ENCODE results near the gene SKAP1. TPM values are rescaled to one million over a fixed set of nuclear protein-coding genes. Genes with fewer than 3 reads are reported as not detected.

SKAP1 gene
- total and polyA plus RNA-seq, 2 experiments from 2014 or later = 0.27 TPM; not detected in 1

DNA sequence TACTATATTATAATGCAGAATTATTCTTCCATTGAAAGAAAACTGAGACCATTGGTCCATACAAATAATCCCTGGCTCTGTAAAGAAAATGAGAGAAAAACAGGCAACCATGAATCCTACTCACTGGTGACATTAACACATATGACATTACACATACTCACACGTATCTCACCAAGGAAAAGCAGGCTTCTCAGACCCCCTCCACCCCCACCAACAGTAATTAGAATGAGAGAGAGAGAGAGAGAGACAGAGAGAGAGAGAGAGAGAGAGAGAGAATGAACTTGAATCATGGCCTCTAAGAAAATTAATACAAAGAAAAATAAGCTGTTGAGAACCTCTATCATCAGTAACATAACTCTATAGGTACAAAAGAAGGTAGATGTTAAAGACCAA lies 190.4 kb downstream of the SKAP1 start:
- H3K4me3 ChIP-seq = no peak overlapping the region
- H2AFZ ChIP-seq = no peak overlapping the region
- H3K27ac Mint-ChIP-seq = no peak overlapping the region

More for the DNA sequence above, 190.4 kb downstream of the SKAP1 start:
- no peak for ATAC-seq
- Mint-ChIP-seq H3K9me3 (no peaks in the 10 kb centered on the region), H3K4me1 (peaks cover 17% of the 10 kb centered on the region), H3K27me3 (ENCODE audit: insufficient read depth, low read depth, poor library complexity) (no peaks in the 10 kb centered on the region), H3K36me3 (ENCODE audit: low read depth) (no peaks in the 10 kb centered on the region), H3K4me3 (no peak overlapping the region)
- Histone ChIP-seq H3K36me3 (ENCODE audit: insufficient read depth) (no peaks in the 10 kb centered on the region), H3K27me3 (ENCODE audit: insufficient read depth) (no peaks in the 10 kb centered on the region), H3K4me2 (no peak overlapping the region), H3K79me2 (replicated peaks; ENCODE audit: insufficient read depth) (no peaks in the 10 kb centered on the region), H3K9me2 (ENCODE audit: insufficient read depth) (no peaks in the 10 kb centered on the region), H3K27ac (ENCODE audit: low read depth) (no peak overlapping the region), H4K20me1 (replicated peaks; ENCODE audit: insufficient read depth) (no peaks in the 10 kb centered on the region), H3K4me1 (ENCODE audit: insufficient read depth) (peaks cover 3% of the 10 kb centered on the region; the same call in 1 of the 2 replicates), H3F3A (replicated peaks; ENCODE audit: low read depth) (no peaks in the 10 kb centered on the region)
- DNase-seq (ENCODE audit: low spot score) = no peak
- TF ChIP-seq, protein P1, sequence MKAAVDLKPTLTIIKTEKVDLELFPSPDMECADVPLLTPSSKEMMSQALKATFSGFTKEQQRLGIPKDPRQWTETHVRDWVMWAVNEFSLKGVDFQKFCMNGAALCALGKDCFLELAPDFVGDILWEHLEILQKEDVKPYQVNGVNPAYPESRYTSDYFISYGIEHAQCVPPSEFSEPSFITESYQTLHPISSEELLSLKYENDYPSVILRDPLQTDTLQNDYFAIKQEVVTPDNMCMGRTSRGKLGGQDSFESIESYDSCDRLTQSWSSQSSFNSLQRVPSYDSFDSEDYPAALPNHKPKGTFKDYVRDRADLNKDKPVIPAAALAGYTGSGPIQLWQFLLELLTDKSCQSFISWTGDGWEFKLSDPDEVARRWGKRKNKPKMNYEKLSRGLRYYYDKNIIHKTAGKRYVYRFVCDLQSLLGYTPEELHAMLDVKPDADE (IDR thresholded peaks at IDR 0.05) = no peak
- TF ChIP-seq NANOG (IDR thresholded peaks at IDR 0.05; ENCODE audit: borderline replicate concordance) (no peak), EZH2phosphoT487 (IDR thresholded peaks at IDR 0.05; ENCODE audit: unreplicated experiment) (no peak), STAT1 (IDR thresholded peaks at IDR 0.05; ENCODE audit: unreplicated experiment) (no peak), ZNF114 (CRISPR knock-in tag; IDR thresholded peaks at IDR 0.05) (no peak), ZNF331 (CRISPR knock-in tag; IDR thresholded peaks at IDR 0.05; ENCODE audit: low read depth) (no peak), CREB1 (CRISPR knock-in tag; IDR thresholded peaks at IDR 0.05; ENCODE audit: low read depth) (no peak), CTCF (conservative IDR thresholded peaks at IDR 0.05; ENCODE audit: low read depth in 2 of 2) (no peak), JUNB (IDR thresholded peaks at IDR 0.05; ENCODE audit: unreplicated experiment) (no peak), POLR2AphosphoS5 (IDR thresholded peaks at IDR 0.05; ENCODE audit: low read depth) (no peak), ZNF462 (CRISPR knock-in tag; IDR thresholded peaks at IDR 0.05) (no peak), EZH2 (IDR thresholded peaks at IDR 0.05; ENCODE audit: low read depth, unreplicated experiment) (no peak)
- TF ChIP-seq, protein P2, sequence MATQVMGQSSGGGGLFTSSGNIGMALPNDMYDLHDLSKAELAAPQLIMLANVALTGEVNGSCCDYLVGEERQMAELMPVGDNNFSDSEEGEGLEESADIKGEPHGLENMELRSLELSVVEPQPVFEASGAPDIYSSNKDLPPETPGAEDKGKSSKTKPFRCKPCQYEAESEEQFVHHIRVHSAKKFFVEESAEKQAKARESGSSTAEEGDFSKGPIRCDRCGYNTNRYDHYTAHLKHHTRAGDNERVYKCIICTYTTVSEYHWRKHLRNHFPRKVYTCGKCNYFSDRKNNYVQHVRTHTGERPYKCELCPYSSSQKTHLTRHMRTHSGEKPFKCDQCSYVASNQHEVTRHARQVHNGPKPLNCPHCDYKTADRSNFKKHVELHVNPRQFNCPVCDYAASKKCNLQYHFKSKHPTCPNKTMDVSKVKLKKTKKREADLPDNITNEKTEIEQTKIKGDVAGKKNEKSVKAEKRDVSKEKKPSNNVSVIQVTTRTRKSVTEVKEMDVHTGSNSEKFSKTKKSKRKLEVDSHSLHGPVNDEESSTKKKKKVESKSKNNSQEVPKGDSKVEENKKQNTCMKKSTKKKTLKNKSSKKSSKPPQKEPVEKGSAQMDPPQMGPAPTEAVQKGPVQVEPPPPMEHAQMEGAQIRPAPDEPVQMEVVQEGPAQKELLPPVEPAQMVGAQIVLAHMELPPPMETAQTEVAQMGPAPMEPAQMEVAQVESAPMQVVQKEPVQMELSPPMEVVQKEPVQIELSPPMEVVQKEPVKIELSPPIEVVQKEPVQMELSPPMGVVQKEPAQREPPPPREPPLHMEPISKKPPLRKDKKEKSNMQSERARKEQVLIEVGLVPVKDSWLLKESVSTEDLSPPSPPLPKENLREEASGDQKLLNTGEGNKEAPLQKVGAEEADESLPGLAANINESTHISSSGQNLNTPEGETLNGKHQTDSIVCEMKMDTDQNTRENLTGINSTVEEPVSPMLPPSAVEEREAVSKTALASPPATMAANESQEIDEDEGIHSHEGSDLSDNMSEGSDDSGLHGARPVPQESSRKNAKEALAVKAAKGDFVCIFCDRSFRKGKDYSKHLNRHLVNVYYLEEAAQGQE (IDR thresholded peaks at IDR 0.05; ENCODE audit: unreplicated experiment) = no peak

All from GM23338 (cell line).